CMK (cell line): ENCODE results near the gene SRCIN1.

Experiments
- DNase-seq: peaks from one replicate; pipeline ENCODE4 v3.0.0-alpha.2; 2010; ENCODE audit warnings: low read depth

The SRCIN1 gene

DNA sequence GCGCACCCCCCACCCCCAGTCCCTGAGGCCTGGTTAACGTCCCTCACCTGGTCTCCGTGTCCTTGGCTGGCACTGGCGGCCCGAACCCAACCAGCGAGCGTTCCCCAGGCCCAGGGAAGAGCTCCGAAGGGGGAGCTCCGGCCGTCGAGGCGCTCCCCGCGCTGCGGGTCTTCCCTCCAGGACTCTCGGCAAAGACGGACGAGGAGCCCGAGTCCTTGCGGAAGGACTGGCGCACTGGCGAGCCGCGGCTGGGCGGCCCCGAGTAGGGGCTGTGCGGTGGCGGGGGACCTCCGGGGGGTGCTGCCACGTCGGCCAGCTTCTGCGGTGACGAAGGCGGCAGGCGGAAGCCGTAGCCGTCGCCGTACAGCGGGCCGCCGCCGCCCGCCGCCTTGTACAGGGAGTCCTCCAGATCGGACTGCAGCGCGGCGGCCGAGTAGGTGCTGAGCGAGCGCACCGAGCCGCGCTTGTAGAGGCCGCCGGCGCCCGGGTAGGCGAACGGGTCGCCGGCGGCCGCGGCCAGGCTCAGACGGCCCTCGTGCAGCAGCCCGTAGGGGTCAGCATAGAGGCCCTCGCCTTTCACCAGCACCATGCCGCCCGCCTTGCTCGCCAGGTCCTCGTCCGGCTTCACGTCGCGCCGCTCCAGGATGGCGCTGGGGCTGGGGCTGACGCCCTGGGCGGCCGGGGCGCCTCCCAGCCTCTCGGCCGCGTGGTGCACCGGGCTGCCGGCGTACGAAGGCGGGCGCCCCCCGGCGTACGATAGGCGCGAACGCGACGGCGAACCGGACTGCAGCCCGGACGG lies 44.1 kb downstream of the SRCIN1 start:
- no peak for DNase-seq

DNA sequence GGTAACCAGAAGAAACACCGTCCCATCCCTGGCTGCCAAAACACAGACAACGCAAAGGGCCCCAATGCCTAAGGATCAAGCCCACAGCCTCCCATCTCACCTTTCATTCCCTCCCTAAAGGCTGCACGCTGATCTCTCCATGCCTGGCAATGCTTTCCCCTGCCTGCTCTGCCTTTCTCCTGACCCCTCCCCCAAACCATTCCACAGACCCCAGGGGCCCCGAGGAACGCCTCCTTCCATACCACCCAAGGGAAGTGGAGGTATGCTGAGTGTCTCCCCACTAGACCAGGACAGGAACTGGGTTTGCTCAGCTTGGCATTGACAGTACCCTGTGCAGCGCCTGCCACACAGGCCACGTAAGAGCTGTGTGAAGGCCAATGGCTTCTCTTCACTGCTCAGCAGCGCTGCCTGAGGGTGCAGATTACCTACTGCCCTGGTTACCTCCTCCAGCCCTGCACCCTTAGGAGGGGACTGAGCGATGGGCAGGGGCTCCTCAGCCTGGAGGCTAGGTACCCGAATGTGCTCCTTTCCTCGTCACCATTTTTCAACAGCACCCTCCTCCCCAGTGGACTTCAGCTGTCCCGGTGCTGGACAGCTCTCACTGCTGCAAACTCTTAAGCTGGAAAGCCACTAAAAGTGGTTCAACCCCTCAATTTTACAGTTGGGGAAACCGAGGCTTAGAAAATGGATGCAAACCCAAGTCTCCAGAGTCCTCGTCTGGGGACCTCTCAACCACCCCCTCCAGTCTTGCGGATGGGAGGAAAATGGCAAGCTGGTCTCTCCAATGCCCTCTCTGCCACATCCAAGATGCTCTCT lies 45.0 kb downstream of the SRCIN1 start:
- DNase-seq: no peak

DNA sequence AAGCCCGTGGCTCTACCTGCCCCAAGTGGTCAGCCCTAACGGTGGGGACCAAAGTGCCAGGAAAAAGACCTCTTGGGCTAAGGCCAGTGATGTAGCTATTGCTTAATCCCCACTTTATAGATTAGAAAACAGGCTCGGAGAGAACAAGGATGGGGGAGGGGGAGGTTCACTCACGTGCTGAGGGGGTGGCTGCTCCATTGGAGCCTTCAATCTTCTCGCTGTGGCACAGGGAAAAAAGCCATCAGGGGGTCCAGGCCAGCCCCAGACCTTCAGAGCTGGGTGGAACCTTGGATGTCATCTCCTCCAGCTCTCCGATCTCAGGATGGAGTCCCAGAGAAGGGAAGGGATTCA lies 45.9 kb downstream of the SRCIN1 start:
- DNase-seq: no peak

DNA sequence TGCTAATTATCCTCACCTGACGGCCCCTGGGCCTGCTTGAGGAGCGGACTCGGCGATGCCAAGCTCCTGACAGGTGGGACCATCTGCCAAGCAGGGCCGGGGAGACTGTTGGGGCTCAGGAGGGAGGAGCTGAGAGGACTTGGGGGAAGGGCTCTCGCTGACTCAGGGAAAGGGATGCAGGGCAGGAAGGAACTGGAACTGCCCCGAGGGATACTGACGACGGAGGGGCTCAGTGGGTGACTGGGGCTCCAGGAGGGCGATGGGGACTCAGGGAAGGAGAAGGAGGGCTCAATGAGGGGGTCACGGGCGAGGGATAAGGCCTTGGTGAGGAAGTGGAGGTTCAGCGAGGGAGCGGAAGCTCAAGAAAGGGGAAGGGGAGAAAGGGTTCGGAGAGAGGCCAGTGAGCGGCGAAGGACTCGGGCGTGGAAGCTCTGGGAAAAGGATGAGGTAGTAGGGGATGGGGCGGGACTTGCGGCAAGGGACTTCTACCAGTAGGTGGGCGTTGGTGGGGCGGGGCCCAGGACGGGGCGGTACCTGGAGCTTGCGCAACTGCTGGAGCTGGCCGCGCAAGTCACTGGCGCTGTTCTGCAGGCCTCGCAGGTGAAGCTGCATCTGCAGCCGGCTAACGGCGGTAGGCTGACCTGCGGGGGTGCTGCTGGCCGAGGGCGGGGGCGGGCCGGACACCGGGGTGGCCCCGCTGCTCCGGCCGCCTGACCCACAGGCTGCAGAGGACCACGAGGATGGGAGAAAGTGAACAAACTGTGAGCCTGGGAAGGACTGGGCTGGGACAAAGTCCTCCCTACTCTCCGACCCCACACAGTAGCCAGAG lies 46.5 kb downstream of the SRCIN1 start:
- peak; percentile 20 for DNase-seq

DNA sequence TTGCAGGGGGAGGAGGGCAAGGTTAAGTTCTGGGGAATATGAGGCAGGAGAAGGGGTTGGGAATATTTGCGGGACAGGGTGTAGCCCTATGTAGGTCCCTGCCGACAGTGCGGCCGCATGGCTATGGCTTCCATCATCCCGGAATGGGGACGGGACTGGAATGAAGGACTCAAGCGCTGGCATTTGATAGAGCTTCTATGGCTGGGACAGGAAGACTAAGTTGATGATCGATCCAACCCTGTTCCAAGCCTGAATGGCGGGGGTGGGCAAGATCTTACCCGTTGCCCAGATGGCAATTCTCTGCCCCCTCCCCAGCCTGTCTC lies 47.1 kb downstream of the SRCIN1 start:
- DNase-seq: no peak

DNA sequence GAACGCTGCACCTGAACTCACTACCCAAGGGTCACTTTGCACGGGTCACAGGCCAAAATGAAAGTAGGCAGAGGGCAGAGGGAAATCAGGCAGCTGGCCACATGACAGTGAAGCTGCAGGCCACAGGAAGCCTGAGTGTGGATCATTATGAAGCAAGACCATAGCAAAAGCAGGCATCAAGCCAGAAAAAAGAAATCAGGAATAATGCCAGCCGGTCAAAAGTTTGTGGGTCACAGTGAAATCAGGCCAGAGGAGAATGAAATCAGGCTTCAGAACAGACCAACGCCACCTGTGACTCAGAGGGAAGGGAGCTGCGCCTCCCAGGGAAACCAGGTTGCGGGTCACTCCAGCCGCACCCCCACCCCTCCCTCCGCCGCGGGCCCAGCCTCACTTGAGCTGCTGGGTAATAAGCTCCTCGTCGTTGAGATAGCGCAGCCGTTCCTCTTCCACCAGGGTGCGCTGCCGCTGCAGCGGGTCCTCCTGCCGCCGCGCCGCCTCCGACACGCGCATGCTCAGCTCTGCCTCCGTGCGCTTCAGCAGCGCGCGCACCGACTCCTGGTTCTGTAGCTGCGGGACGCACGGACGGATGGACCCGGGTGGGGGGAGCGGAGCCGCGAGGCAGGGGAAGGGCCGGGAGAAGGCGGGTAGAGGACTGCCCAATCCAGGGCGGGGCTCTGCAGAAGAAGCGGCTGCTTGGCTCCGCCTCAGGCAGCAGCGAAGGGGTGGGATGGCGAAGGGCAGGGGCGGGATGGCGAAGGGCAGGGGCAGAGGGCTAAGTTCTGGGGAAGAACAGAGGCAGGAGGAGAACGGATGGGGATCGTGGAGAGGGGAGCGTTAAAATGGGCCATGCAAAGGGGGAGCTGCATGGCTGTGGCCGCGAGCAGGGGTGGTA lies 47.7 kb downstream of the SRCIN1 start:
- peak; percentile 77 for DNase-seq

DNA sequence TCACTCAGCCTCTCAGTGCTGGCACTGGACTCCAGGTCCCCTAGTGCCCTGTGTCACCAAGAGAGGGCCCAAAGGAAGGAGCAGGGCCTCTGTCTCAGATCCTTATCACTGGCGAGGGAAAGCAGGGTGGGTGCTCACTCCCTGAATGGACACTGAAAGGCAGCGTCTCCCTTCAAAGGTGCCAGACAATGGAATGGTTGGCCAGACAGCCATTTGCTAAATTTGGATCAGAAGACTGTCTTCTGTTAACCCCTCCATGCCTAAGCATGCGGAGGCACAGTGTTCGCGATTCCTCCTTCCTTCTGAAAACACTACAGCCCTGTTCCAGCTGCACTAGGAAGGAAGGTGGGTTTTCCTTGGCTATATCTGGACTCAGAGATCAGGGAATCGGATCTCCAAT lies 48.4 kb downstream of the SRCIN1 start:
- DNase-seq: no peak

DNA sequence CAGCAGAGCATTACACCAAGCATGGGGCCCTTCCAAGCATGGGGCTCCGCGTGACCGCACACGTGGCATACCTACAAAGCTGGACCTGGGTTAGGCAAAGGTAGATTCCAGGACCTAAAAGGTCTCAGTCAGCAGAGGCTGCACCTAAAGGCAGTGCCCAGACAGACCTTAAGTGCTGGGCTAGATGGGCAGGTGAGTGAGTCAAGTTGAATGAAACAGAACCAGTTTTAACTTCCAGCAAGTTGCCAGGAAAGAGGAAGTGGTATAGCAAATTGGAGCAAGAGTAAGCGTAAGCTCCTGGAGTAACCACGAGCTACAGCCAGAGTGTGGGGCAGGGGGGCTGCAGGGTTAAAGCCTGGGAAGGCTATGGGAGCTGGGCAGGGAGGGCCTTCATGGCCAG lies 49.5 kb downstream of the SRCIN1 start:
- DNase-seq: no peak

DNA sequence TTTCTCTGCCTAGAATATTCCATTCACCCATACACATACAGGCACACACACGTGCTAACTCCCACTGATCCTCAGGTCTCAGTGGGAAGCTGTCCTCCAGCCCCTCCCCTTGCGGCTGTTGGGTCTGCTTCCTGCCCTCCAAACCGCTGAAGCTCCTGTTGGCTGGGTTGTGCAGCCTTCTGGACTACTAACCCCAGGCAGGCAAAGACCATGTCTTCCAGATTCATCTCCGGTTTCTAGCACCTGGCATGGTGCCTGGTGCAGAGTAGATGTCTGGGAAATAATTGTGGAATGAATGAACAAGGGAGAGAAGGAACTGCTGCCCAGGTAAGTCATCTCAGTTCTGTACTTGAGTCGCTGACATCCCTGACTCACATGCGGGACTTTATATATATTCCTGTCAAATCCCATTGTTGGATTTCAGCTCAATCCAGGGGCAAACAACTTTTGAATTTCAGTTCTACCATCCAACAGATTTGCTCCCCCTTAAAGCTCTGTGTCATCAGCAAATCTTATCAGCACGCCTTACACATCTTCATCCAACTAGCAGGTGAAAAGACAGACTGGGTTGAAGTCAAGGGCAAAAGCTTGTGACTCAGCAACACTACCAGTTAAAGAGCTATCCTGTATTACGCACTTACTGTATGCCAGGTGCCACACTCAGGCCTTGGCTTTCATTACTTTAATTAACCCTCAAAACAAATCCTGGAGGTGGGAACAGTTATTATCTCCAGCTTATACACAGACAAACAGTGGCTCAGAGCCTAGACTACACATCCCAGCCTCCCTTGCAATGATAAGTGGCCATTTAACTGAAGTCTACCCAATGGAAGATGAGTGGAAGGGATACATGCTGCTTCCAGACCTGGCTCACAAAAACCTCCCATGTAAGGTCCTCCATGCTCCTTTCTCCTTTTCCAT lies 51.1 kb downstream of the SRCIN1 start:
- no peak for DNase-seq

DNA sequence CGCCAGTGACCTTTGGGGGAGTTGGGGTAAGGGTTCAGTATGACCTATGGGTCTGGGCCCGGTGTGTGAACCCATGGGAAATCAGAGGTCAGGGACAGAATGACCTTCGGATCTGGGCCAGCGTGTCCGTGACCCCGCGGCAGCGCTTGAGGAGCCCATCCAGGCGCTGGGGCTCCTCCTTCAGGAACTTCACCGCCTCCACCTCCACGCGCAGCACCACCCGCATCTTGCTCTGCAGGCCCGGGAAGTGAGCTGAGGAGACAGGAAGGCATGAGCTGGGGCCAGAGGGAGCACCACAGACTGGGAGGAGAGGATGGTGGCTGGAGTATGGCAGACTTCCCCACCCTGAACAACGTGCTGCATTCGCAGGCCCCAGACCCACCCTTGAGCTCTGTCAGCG lies 53.4 kb downstream of the SRCIN1 start:
- no peak for DNase-seq

DNA sequence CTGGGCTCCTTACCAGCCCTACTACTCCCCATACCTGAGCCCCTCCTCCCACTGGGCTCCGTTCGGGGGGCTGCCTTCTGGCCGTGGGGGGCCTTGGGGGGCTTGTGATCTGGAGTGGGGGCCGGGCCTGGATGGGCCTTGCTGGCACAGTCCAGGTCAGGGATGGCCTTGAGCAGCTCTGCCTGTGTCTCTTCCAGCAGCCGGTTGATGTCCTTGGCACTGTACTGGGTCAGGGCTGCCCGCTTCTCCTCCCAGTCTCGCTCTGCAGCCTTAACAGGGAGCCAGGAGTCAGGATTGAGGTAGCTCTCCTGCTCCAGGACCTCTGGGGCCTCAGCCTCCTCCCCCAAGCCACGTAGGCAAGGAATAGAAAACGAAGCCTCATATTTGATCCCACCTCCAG lies 54.6 kb downstream of the SRCIN1 start:
- DNase-seq: no peak

DNA sequence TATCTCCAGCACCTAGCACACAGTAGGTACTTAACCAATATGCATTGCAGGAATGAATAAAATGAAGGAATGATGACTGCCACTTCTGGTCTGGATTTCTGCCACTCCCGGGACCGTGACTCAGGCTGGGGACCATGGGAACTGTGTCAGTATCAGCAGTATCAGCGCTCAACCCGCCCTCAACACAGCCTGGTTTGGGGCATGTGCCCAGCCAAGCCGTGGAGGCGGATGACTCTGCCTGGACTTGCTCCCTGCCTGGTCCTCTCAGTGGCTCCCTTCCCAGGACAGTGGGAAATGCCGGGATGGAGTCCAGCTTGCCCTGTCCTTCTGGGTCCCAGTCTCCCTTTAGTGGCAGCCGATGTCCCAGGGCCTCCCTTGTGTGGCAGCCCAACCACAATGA lies 55.1 kb downstream of the SRCIN1 start:
- DNase-seq: no peak

DNA sequence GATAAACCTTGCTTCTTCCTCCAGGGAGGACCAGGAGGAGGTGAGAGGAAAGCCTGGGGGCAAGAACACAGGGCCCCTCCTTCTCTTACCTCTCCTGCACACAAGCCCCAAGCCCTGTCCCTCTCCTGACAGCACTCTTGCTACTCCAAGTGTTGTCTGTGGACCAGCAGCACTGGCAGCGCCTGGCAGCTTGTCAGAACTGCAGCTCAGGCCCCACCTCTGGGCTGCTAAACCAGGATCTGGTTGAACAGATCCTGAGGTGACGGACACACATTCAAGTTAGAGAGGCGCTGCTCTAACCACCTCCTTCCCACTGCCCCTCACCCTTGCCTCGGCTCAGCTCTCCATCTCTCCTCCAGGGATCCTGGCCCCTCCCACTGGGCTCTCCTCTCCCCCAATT lies 56.5 kb downstream of the SRCIN1 start:
- no peak for DNase-seq

DNA sequence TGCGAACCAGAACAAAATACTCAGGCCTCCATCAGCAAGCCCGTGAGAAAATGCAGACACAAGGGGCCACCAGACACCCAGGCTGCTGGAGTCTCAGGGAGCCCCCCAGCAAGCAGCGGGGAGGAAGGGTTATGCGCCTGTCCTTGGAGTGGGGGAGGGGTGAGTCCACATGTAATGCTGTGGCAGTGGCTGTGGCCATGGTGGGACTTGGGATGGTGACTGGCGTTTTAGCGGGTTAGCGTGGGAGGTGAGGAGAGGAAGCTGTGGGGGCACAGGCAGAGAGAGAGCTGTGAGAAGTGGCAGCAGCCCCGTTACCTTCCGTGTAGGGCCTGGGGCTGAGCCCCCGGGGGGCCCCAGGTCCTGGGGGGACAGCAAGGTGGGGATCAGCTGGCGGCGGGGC lies 58.3 kb downstream of the SRCIN1 start:
- DNase-seq: no peak

DNA sequence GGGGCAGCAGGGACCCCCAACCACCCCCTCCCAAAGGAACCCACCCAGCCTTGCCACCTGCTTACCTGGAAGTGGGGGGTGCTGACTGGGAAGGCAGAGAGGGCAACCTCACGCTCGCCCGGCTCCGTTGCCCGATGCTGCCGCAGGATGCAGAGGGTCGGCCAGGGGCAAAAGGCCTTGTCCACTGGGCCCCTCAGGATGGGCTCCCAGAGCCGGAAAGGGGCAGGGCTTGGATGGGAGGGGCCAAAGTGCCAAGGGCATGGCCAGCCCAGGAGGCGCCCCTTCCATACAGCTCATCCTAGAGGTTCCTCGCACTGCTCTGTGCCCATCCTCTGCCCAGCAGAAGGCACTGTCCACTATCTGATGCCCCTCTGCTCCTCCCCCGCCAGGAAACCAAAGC lies 59.4 kb downstream of the SRCIN1 start:
- no peak for DNase-seq

DNA sequence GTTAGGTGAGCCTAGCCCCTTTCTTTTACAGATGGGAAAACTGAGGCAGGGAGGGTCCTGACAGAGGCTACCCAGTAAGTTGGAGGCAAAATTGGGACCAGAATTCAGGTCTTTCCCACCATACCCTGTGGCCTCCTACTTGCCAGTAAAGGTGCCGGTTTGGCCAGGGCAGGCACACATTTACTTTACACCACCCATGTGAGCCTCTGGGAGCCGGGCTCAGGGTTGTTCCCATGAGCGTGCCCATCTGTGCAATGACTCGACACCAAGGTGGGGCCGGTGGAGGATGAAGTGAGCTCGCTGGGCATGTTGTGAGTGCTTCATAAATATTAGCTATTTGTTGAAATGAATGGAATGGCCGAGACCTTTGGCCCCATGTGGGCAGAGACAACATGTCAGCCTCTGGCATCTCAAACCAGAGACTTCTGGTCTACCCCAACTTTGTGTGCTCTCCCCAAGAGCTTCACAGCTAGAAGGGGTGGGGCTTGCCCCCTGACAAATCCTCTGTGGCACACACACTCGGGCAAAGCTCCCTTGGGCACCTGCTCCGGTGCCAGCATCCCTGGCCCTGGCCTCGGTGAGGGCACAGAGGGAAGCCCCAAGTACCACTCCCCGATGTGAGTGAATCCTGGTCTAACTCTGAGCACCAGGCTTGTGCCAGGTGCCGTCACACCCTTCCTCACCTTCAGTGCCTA lies 60.1 kb downstream of the SRCIN1 start:
- DNase-seq: no peak

DNA sequence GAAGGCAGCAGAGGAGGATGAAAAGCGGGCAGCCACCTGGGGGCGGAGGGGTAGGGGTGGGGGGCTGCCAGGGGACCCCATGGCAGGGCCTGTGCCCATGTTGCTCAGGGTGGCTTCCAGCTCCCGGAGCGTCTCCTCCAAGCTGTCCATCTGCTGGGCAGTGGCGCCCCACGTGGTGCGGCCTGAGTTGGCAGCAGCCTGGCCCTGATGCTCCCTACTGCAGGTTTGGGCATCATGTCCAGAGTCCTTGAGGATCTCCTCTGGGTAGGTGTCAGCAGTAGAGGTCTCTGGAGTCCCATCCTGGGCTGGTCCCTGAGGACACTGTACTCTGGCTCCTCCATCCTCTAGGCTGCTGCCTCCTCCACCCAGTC lies 60.9 kb downstream of the SRCIN1 start:
- DNase-seq: no peak

DNA sequence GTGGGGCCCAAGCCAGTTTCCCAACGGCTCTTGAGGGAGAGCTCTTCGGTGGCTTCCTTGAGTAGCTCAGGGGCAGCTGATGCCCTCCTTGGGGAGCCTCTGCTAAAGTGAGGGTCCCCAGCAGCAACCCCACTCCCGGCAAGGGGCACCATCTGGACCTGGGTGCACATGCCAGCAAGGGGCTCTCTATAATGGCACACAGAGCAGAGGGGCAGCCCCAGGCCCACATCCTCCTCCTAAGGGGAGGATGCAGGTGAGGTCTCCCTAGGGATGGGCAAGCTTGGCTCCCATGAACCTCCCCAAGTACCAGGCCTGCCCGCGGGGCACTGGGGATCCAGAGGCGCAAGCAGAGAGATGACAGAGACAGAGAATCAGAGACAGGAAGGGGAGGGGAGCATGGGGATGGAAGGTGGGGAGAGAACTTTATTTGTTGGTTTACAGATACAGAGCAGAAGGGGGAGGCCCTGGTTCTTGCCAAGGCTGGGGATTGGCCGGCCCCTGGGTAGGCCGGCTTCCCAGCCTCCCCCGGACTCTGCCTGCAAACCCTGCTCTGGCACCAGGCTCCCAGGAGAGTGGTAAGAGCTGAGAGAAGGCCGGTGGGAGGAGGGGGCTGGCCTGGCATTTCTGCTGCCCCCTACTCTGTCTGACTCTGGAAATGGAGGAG lies 61.4 kb downstream of the SRCIN1 start:
- DNase-seq: no peak

DNA sequence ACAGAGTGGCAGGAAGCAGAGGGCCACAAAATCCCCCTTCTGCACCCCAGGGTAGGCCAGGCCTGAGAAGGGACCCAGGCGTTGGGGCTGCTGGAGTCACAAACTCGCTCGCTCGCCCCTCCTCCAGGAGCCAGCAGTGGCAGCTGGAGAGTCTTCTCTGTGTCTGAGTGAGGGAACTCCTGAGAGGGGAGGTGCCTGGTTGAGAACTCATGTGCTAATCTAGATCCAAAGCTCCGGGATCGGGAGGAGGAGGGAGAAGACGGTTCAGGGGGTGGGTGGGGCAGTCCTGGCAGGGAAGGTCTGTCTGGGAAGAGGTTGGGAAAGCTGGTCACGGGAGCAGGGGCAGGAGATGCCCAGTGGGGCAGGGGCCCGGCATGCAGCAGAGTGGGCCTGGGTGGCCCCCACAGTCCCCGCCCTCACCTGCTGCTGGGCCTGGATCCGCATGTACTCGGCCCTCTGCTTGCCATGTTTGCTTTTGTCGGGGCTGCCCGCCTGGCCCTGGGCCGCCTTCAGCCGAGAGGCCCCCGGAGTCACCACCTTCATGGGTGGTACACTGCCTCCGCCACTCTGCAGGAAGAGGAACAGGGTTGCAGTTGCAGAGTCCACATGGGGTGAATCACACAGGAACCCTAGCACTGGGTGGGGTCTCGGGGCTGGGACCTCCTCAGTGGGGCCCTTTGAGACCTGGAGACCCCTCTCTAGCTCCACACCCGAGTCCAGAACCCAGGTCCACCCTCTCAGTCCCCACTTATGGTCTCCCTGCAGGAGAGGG lies 62.2 kb downstream of the SRCIN1 start:
- DNase-seq: no peak
